ENCODE results near the gene PRKD1. TPM values are rescaled to one million over a fixed set of nuclear protein-coding genes. Genes with fewer than 3 reads are reported as not detected.
"Not testable (repeated sequence)": the region's sequence is repeated elsewhere in the genome, so short reads cannot be mapped to it uniquely, and the experiment has no call there.

The PRKD1 gene
- total RNA-seq, 3 donors from 2014 or later (not counting 1 experiment from before 2014, with no cell fraction given), result not detected

- Mint-ChIP-seq H3K9me3 (peaks cover 17 to 30% of the 10 kb centered on the region in 2 donors), H3K4me3 (no peak overlapping the region), H3K27ac (no peak overlapping the region), H3K36me3 (peaks cover 23% of the 10 kb centered on the region), H3K4me1 (no peaks in the 10 kb centered on the region), H3K27me3 (ENCODE audit: low read depth in 2 of 2) (no peaks in the 10 kb centered on the region)
- Histone ChIP-seq H3K4me1 (ENCODE audit: control insufficient read depth, insufficient read depth, low read length) (no peaks in the 10 kb centered on the region), H3K27ac (ENCODE audit: low read length) (no peak overlapping the region), H3K27me3 (ENCODE audit: control insufficient read depth, insufficient read depth, low read length) (no peaks in the 10 kb centered on the region), H3K36me3 (ENCODE audit: control insufficient read depth, insufficient read depth, low read length) (no peaks in the 10 kb centered on the region), H3K9me3 (ENCODE audit: control insufficient read depth, insufficient read depth, low read length) (peaks cover under 1% of the 10 kb centered on the region), H3K4me3 (ENCODE audit: low read length) (no peak overlapping the region)
- DNase-seq (no peak), ATAC-seq (no peak)
- intact Hi-C loops (cut with micrococcal nuclease), result no loop called here
- WGBS (ENCODE audit: insufficient coverage), result 89% methylated on average over 1 of the region's 1 CpG
- no peak for TF ChIP-seq CTCF (IDR thresholded peaks at IDR 0.05)
Observed at GRCh38 chr14:29705801-29706200, 221.8 kb downstream of the PRKD1 start.

- 89% methylated on average over 2 of the region's 2 CpGs for WGBS (ENCODE audit: insufficient coverage)
Observed at GRCh38 chr14:29689597-29689996, 238.1 kb downstream of the PRKD1 start.

DNA sequence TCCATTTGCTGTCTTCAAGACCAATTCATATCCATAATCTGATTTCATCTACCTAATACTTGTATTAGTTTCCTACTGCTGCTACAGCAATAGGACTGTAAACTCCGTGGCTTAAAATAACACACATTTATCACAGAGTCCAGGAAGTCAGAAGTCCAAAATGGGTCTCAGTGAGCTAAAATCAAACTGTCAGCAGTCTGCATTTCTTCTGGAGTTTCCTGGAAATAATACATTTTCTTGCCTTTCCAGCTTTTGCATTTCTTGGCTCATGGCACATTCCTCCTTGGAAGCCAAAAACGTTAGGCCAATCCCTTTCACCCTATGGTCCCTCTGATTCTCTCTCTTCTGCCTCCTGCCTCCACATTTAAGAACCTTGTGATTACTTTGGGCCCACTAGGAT is 239.8 kb downstream of the PRKD1 start:
- Histone ChIP-seq H3K4me1 (ENCODE audit: control insufficient read depth, insufficient read depth, low read length) (no peaks in the 10 kb centered on the region), H3K36me3 (ENCODE audit: control insufficient read depth, insufficient read depth, low read length) (no peaks in the 10 kb centered on the region), H3K9me3 (ENCODE audit: control insufficient read depth, insufficient read depth, low read length) (no peaks in the 10 kb centered on the region), H3K27me3 (ENCODE audit: control insufficient read depth, insufficient read depth, low read length) (no peaks in the 10 kb centered on the region), H3K27ac (ENCODE audit: low read length) (no peak overlapping the region), H3K4me3 (ENCODE audit: low read length) (no peak overlapping the region)
- ATAC-seq (no peak), DNase-seq (no peak)
- no peaks in the 10 kb centered on the region for H3K4me1 Mint-ChIP-seq
- H3K4me3 Mint-ChIP-seq, result no peak overlapping the region
- H3K27ac Mint-ChIP-seq, result no peak overlapping the region
- whole genome bisulfite sequencing (ENCODE audit: insufficient coverage), result 70% methylated on average over 2 of the region's 2 CpGs
- intact Hi-C loops (cut with micrococcal nuclease), result no loop called here
- H3K27me3 Mint-ChIP-seq (ENCODE audit: low read depth in 2 of 2), result no peaks in the 10 kb centered on the region
- H3K36me3 Mint-ChIP-seq, result no peaks in the 10 kb centered on the region
- no peak for TF ChIP-seq CTCF (IDR thresholded peaks at IDR 0.05)
- peaks cover 15 to 20% of the 10 kb centered on the region in 2 donors for H3K9me3 Mint-ChIP-seq

More at GRCh38 chr14:29689597-29689996, 238.1 kb downstream of the PRKD1 start:
- H3K27ac ChIP-seq (ENCODE audit: low read length); intact Hi-C loops (cut with micrococcal nuclease); DNase-seq; H3K4me3 ChIP-seq (ENCODE audit: low read length); H3K27me3 ChIP-seq (ENCODE audit: control insufficient read depth, insufficient read depth, low read length); H3K36me3 ChIP-seq (ENCODE audit: control insufficient read depth, insufficient read depth, low read length); H3K4me3 Mint-ChIP-seq; H3K27ac Mint-ChIP-seq; H3K9me3 ChIP-seq (ENCODE audit: control insufficient read depth, insufficient read depth, low read length); ATAC-seq; H3K4me1 ChIP-seq (ENCODE audit: control insufficient read depth, insufficient read depth, low read length); H3K27me3 Mint-ChIP-seq (ENCODE audit: low read depth in 2 of 2); H3K4me1 Mint-ChIP-seq; H3K36me3 Mint-ChIP-seq: not testable (repeated sequence)
- peaks cover 16% of the 10 kb centered on the region in 2 donors for H3K9me3 Mint-ChIP-seq

- Mint-ChIP-seq H3K36me3 (no peaks in the 10 kb centered on the region), H3K4me3 (no peak overlapping the region), H3K27me3 (ENCODE audit: low read depth in 2 of 2) (no peaks in the 10 kb centered on the region), H3K9me3 (peaks cover 20 to 23% of the 10 kb centered on the region in 2 donors), H3K4me1 (no peaks in the 10 kb centered on the region), H3K27ac (no peak overlapping the region)
- no peak for DNase-seq
- no peaks in the 10 kb centered on the region for H3K27me3 ChIP-seq (ENCODE audit: control insufficient read depth, insufficient read depth, low read length)
- no peak overlapping the region for H3K4me3 ChIP-seq (ENCODE audit: low read length)
- H3K4me1 ChIP-seq (ENCODE audit: control insufficient read depth, insufficient read depth, low read length), result no peaks in the 10 kb centered on the region
- TF ChIP-seq CTCF (IDR thresholded peaks at IDR 0.05), result no peak
- 91% methylated on average over 3 of the region's 5 CpGs for WGBS (ENCODE audit: insufficient coverage)
- no peak overlapping the region for H3K27ac ChIP-seq (ENCODE audit: low read length)
- ATAC-seq, result no peak
- H3K9me3 ChIP-seq (ENCODE audit: control insufficient read depth, insufficient read depth, low read length), result no peaks in the 10 kb centered on the region
- no peaks in the 10 kb centered on the region for H3K36me3 ChIP-seq (ENCODE audit: control insufficient read depth, insufficient read depth, low read length)
- intact Hi-C loops (cut with micrococcal nuclease), result no loop called here
Observed at GRCh38 chr14:29687071-29687765, 240.4 kb downstream of the PRKD1 start.
